PC-9 (cell line): ENCODE measurements around the gene SLX9. TPM values are rescaled to one million over a fixed set of nuclear protein-coding genes. Genes with fewer than 3 reads are reported as not detected.

Experiments
- BruUV-seq: library from RNA; stranded (reverse); fragments of 400-500 nt; replicated peaks from 2 replicates; lab custom pipeline; 2021; lab: Mats Ljungman, UMichigan
- CTCF ChIA-PET: fragments of 300-600 bp; sonication (Branson Sonifier 250); formaldehyde crosslinking; loops from one replicate; lab custom pipeline; 2022; ENCODE audit warnings: antibody characterized with exemption; lab: Charles Lee
- POLR2A ChIA-PET: fragments of 300-600 bp; sonication (Branson Sonifier 250); formaldehyde crosslinking; loops from one replicate; lab custom pipeline; 2022; ENCODE audit warnings: antibody characterized with exemption; ENCODE audit not compliant: unreplicated experiment; lab: Charles Lee
- DNase-seq, 2 experiments: peaks; one replicate each; pipeline versions ENCODE4 v3.0.0 to v3.0.0-alpha.2; 2015 to 2022; ENCODE audit warnings: mixed read lengths in 1 of 2
- H2AFZ ChIP-seq: fragments of 200-600 bp; sonication (generic); 2 replicates; pipeline ENCODE4 v1.8.1; 2017; ENCODE audit warnings: antibody characterized with exemption
- H3F3A ChIP-seq: fragments of 200-600 bp; sonication (generic); 2 replicates; pipeline ENCODE4 v1.8.1; 2017; ENCODE audit warnings: antibody characterized with exemption, mild to moderate bottlenecking, low read depth; ENCODE audit not compliant: insufficient read depth
- H3K27ac ChIP-seq: fragments of 200-600 bp; sonication (generic); 2 replicates; pipeline ENCODE4 v1.6.1; 2016; ENCODE audit warnings: mixed run types
- H3K27me3 ChIP-seq: fragments of 200-600 bp; sonication (generic); 2 replicates; pipeline ENCODE4 v1.6.1; 2016; ENCODE audit warnings: low read depth, mixed run types; ENCODE audit not compliant: insufficient read depth
- H3K36me3 ChIP-seq: fragments of 200-600 bp; sonication (generic); 2 replicates; pipeline ENCODE4 v1.6.1; 2016; ENCODE audit warnings: low read depth, mixed run types
- H3K4me1 ChIP-seq: fragments of 200-600 bp; sonication (generic); replicated peaks from 2 replicates; pipeline ENCODE4 v1.6.1; 2016; ENCODE audit warnings: mixed run types; ENCODE audit not compliant: insufficient read depth
- H3K4me2 ChIP-seq: fragments of 200-600 bp; sonication (generic); 2 replicates; pipeline ENCODE4 v1.6.1; 2017; ENCODE audit warnings: mixed run types
- H3K4me3 ChIP-seq: fragments of 200-600 bp; sonication (generic); 2 replicates; pipeline ENCODE4 v1.6.1; 2016; ENCODE audit warnings: mixed run types
- H3K79me2 ChIP-seq: fragments of 200-600 bp; sonication (generic); 2 replicates; pipeline ENCODE4 v1.6.1; 2017; ENCODE audit warnings: low read depth, mixed run types
- H3K9me2 ChIP-seq: fragments of 200-600 bp; sonication (generic); 2 replicates; pipeline ENCODE4 v1.8.1; 2017; ENCODE audit warnings: mild to moderate bottlenecking; ENCODE audit not compliant: insufficient read depth
- H3K9me3 ChIP-seq: fragments of 200-600 bp; sonication (generic); 2 replicates; pipeline ENCODE4 v1.8.1; 2016; ENCODE audit warnings: low read depth; ENCODE audit not compliant: insufficient read depth
- H4K20me1 ChIP-seq: fragments of 200-600 bp; sonication (generic); 2 replicates; pipeline ENCODE4 v1.8.1; 2017; ENCODE audit not compliant: insufficient read depth
- CTCF ChIP-seq: fragments of 200-600 bp; sonication (generic); conservative IDR thresholded peaks from 2 replicates; pipeline ENCODE4 v1.6.1; 2017; ENCODE audit warnings: mixed run types, antibody characterized with exemption, mild to moderate bottlenecking, moderate library complexity
- EZH2 ChIP-seq: fragments of 200-600 bp; sonication (generic); IDR thresholded peaks from 2 replicates; pipeline ENCODE4 v1.8.0; 2017; ENCODE audit warnings: antibody characterized with exemption, low read depth
- intact Hi-C: fragments of 100-400 bp; cut with micrococcal nuclease; formaldehyde crosslinking; loops from one replicate; pipeline ENCODE4 v1.10.0; 2022; ENCODE audit not compliant: unreplicated experiment
- total RNA-seq: library from RNA; stranded (reverse); gene quantifications from 2 replicates; pipeline ENCODE4 v1.2.3, GENCODE V29; 2021

The SLX9 gene
- total RNA-seq, 1 experiment from 2014 or later = 22.8 TPM

DNA sequence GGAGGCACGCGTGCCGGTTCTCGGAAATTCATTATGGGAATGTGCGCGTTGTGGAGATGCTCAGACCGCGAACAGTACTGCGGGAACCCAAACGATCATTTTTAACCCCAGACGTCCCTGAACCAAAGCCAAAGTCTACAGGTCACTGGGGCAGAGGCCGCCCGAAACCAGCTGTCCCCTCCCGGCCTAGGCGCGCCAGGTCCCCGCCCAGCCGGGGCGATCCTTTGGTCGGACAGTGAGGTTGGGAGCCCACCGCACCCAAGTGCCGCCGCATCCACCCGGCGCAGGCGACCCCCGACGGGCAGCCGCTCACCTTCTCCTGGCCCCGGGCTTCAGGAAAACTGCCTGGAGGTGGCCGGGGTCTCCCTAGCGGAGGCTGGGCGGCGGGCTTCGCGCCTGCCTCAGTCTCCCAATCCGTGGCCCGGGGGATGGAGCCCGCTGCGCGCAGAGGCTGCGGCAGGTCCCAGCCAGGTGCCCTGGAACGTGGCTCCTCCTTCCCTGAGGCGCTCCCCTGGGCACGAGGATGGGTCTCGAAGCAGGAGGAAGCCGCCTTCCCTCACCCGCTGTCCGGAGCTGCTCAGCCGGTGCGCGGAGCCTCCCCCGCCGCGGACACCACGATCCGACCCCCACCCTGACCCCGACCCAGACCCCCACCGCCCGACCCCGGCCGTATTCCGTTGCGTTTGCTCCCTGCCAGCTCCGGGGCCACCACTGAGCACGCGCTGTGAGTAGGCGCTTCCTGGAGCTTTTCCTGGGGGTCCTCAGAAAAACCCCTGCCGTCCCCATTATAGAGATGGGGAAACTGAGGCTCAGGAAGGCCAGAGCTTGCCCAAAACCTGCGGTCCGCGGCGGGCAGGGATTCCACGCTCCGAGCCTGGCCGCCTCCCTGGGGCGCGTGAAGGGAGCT is 8.1 kb upstream of the SLX9 start:
- ChIA-PET POLR2A (interaction anchor here (0.6 kb wide), 2 partner anchors 131 to 152 kb away, joined by 3 to 4 read pairs; no protein-coding TSS in a partner anchor), CTCF (interaction anchor here (0.6 to 1.0 kb wide), 5 partner anchors 40 to 235 kb away, joined by 3 to 32 read pairs (median 7); partner anchors contain the start of gene KRTAP10-12)
- Histone ChIP-seq H2AFZ (no peak overlapping the region), H3K4me2 (peak overlapping the region; percentile 86), H3K27ac (no peak overlapping the region), H3F3A (peaks cover 13% of the 10 kb centered on the region; the same call in 1 of the 2 replicates), H3K36me3 (no peaks in the 10 kb centered on the region), H3K79me2 (no peaks in the 10 kb centered on the region), H3K27me3 (no peaks in the 10 kb centered on the region), H3K4me3 (peak overlapping the region; percentile 54; the same call in 1 of the 2 replicates), H3K9me3 (no peaks in the 10 kb centered on the region), H4K20me1 (no peaks in the 10 kb centered on the region; the same call in 1 of the 2 replicates), H3K4me1 (peaks cover 39% of the 10 kb centered on the region), H3K9me2 (no peaks in the 10 kb centered on the region)
- no TSS peak for BruUV-seq
- no peak for DNase-seq
- TF ChIP-seq EZH2 = no peak
- no peak for TF ChIP-seq CTCF
- intact Hi-C loops = loop anchor here (10.0 kb wide), 1 partner anchor 417 kb away; no protein-coding TSS in a partner anchor

GRCh38 chr21:44932408-44933181 is 7.2 kb upstream of the SLX9 start:
- ChIA-PET CTCF (interaction anchor here (0.6 to 1.0 kb wide), 8 partner anchors 21 to 586 kb away, joined by 3 to 32 read pairs (median 8); partner anchors contain the start of gene KRTAP10-12), POLR2A (interaction anchor here (0.6 kb wide), 2 partner anchors 131 to 151 kb away, joined by 3 to 4 read pairs; no protein-coding TSS in a partner anchor)
- peaks cover 9% of the 10 kb centered on the region; the same call in 1 of the 2 replicates for H3F3A ChIP-seq
- H3K4me3 ChIP-seq = peak overlapping the region; percentile 54; the same call in 1 of the 2 replicates
- BruUV-seq = no TSS peak
- H3K4me2 ChIP-seq = peak overlapping the region; percentile 86
- H2AFZ ChIP-seq = no peak overlapping the region
- no peaks in the 10 kb centered on the region for H3K9me2 ChIP-seq
- peaks cover 33% of the 10 kb centered on the region for H3K4me1 ChIP-seq
- no peaks in the 10 kb centered on the region for H3K79me2 ChIP-seq
- TF ChIP-seq EZH2 = no peak
- peak; percentile 41; the same call in 1 of the 2 replicates for TF ChIP-seq CTCF
- no peaks in the 10 kb centered on the region for H3K27me3 ChIP-seq
- no peak overlapping the region for H3K27ac ChIP-seq
- intact Hi-C loops = loop anchor here (10.0 kb wide), 1 partner anchor 418 kb away; no protein-coding TSS in a partner anchor
- H3K36me3 ChIP-seq = no peaks in the 10 kb centered on the region
- H3K9me3 ChIP-seq = no peaks in the 10 kb centered on the region
- H4K20me1 ChIP-seq = no peaks in the 10 kb centered on the region; the same call in 1 of the 2 replicates
- DNase-seq = peak in 1 of 2 experiments; percentile 46
